Muscle of leg (tissue), 11 donors: Measurements from ENCODE around the gene TMEM14B. TPM values are rescaled to one million over a fixed set of nuclear protein-coding genes. Genes with fewer than 3 reads are reported as not detected.

Source experiments
- DNase-seq: peaks from one replicate; pipeline ENCODE4 v3.0.0; 2013
- H3K27ac ChIP-seq: one replicate; pipeline ENCODE4 v1.5.1; 2013; ENCODE audit warnings: mild to moderate bottlenecking, low read length, control low read depth
- H3K27me3 ChIP-seq: one replicate; pipeline ENCODE4 v1.6.1; 2013; ENCODE audit warnings: low read length; ENCODE audit not compliant: control insufficient read depth, insufficient read depth
- H3K36me3 ChIP-seq: one replicate; pipeline ENCODE4 v1.6.1; 2013; ENCODE audit warnings: low read length; ENCODE audit not compliant: control insufficient read depth, insufficient read depth
- H3K4me1 ChIP-seq: one replicate; pipeline ENCODE4 v1.6.1; 2013; ENCODE audit warnings: low read length; ENCODE audit not compliant: control insufficient read depth, insufficient read depth
- H3K4me3 ChIP-seq: one replicate; pipeline ENCODE4 v1.5.1; 2013; ENCODE audit warnings: low read length, control low read depth
- H3K9me3 ChIP-seq: replicated peaks from 2 replicates; pipeline ENCODE4 v1.6.1; 2013; ENCODE audit warnings: low read depth, low read length; ENCODE audit not compliant: control insufficient read depth
- WGBS: methylation state at CpG from one replicate; pipeline ENCODE4 v1.1.5; 2013; ENCODE audit warnings: missing lambda C conversion rate; ENCODE audit not compliant: insufficient coverage; 5-methylcytosine and 5-hydroxymethylcytosine counted together
- polyA plus RNA-seq, 8 donors: library from polyadenylated mRNA; unstranded; fragments of 120-200 nt; gene quantifications; one replicate each; pipeline versions ENCODE4 v1.2.1 to v1.2.3, GENCODE V29; 2013; ENCODE audit warnings: inconsistent platforms in 1 of 8, low replicate concordance in 1 of 8; ENCODE audit not compliant: insufficient read length in 8 of 8, insufficient read depth in 1 of 8
- total RNA-seq: library from RNA; stranded (reverse); fragments of 120-200 nt; gene quantifications from one replicate; pipeline ENCODE4 v1.2.4, GENCODE V29; 2013

TMEM14B gene
- total and polyA plus RNA-seq, 9 donors, result 61.4 to 74.1 (median 69.3) TPM

GRCh38 chr6:10769419-10769818 is 21.8 kb downstream of the TMEM14B start:
- H3K27ac ChIP-seq, result no peak overlapping the region
- H3K27me3 ChIP-seq, result no peaks in the 10 kb centered on the region
- no peaks in the 10 kb centered on the region for H3K9me3 ChIP-seq
- no CpG with 5 or more reads among the region's 3 CpGs for WGBS
- no peak for DNase-seq
- no peak overlapping the region for H3K4me3 ChIP-seq
- no peaks in the 10 kb centered on the region for H3K4me1 ChIP-seq
- peaks cover 10% of the 10 kb centered on the region for H3K36me3 ChIP-seq

- peaks cover 13% of the 10 kb centered on the region for H3K36me3 ChIP-seq
- no peak for DNase-seq
- WGBS, result 56% methylated on average over 11 of the region's 12 CpGs
- no peaks in the 10 kb centered on the region for H3K4me1 ChIP-seq
- no peak overlapping the region for H3K27ac ChIP-seq
- no peaks in the 10 kb centered on the region for H3K27me3 ChIP-seq
- H3K4me3 ChIP-seq, result no peak overlapping the region
- H3K9me3 ChIP-seq, result no peaks in the 10 kb centered on the region
Observed at GRCh38 chr6:10771371-10771894, 23.8 kb downstream of the TMEM14B start.

GRCh38 chr6:10778230-10778629 is 30.6 kb downstream of the TMEM14B start:
- Histone ChIP-seq H3K4me1 (no peaks in the 10 kb centered on the region), H3K27ac (no peak overlapping the region), H3K27me3 (no peaks in the 10 kb centered on the region), H3K4me3 (no peak overlapping the region), H3K36me3 (peaks cover 5% of the 10 kb centered on the region), H3K9me3 (no peaks in the 10 kb centered on the region)
- 100% methylated on average over 1 of the region's 3 CpGs for WGBS
- DNase-seq, result no peak

- no peak for DNase-seq
- 83% methylated on average over 5 of the region's 8 CpGs for WGBS
- Histone ChIP-seq H3K27ac (no peak overlapping the region), H3K27me3 (no peaks in the 10 kb centered on the region), H3K9me3 (no peaks in the 10 kb centered on the region), H3K4me3 (no peak overlapping the region), H3K4me1 (no peaks in the 10 kb centered on the region), H3K36me3 (peaks cover 7% of the 10 kb centered on the region)
Observed at GRCh38 chr6:10779076-10779475, 31.5 kb downstream of the TMEM14B start.

- Histone ChIP-seq H3K9me3 (no peaks in the 10 kb centered on the region), H3K36me3 (peaks cover 5% of the 10 kb centered on the region), H3K27me3 (no peaks in the 10 kb centered on the region), H3K4me1 (no peaks in the 10 kb centered on the region), H3K27ac (no peak overlapping the region), H3K4me3 (no peak overlapping the region)
- WGBS, result 100% methylated on average over 2 of the region's 5 CpGs
- no peak for DNase-seq
Observed at GRCh38 chr6:10791673-10792072, 44.1 kb downstream of the TMEM14B start.

- H3K9me3 ChIP-seq, result no peaks in the 10 kb centered on the region
- H3K4me1 ChIP-seq, result no peaks in the 10 kb centered on the region
- H3K4me3 ChIP-seq, result no peak overlapping the region
- 80% methylated on average over 1 of the region's 5 CpGs for WGBS
- no peaks in the 10 kb centered on the region for H3K27me3 ChIP-seq
- no peak overlapping the region for H3K27ac ChIP-seq
- H3K36me3 ChIP-seq, result peaks cover 5% of the 10 kb centered on the region
- DNase-seq, result no peak
Observed at GRCh38 chr6:10792101-10792500, 44.5 kb downstream of the TMEM14B start.

- H3K4me3 ChIP-seq, result no peak overlapping the region
- 100% methylated on average over 1 of the region's 3 CpGs for WGBS
Observed at GRCh38 chr6:10793035-10793434, 45.4 kb downstream of the TMEM14B start.

GRCh38 chr6:10793695-10794094 is 46.1 kb downstream of the TMEM14B start:
- no peak overlapping the region for H3K27ac ChIP-seq
- H3K9me3 ChIP-seq, result no peaks in the 10 kb centered on the region
- no peaks in the 10 kb centered on the region for H3K4me1 ChIP-seq
- DNase-seq, result no peak
- peaks cover 5% of the 10 kb centered on the region for H3K36me3 ChIP-seq
- no peaks in the 10 kb centered on the region for H3K27me3 ChIP-seq
- H3K4me3 ChIP-seq, result no peak overlapping the region
- 100% methylated on average over 3 of the region's 6 CpGs for WGBS

More at GRCh38 chr6:10793035-10793434, 45.4 kb downstream of the TMEM14B start:
- no peak for DNase-seq
- Histone ChIP-seq H3K36me3 (peaks cover 5% of the 10 kb centered on the region), H3K27me3 (no peaks in the 10 kb centered on the region), H3K4me1 (no peaks in the 10 kb centered on the region), H3K9me3 (no peaks in the 10 kb centered on the region), H3K27ac (no peak overlapping the region)

- H3K36me3 ChIP-seq, result peaks cover 5% of the 10 kb centered on the region
- no peak for DNase-seq
- H3K27ac ChIP-seq, result no peak overlapping the region
- no peaks in the 10 kb centered on the region for H3K4me1 ChIP-seq
- H3K9me3 ChIP-seq, result no peaks in the 10 kb centered on the region
- no peaks in the 10 kb centered on the region for H3K27me3 ChIP-seq
- no peak overlapping the region for H3K4me3 ChIP-seq
- no CpG with 5 or more reads among the region's 3 CpGs for WGBS
Observed at GRCh38 chr6:10794239-10794638, 46.6 kb downstream of the TMEM14B start.

- no peaks in the 10 kb centered on the region for H3K4me1 ChIP-seq
- WGBS, result 87% methylated on average over 2 of the region's 3 CpGs
- DNase-seq, result no peak
- H3K4me3 ChIP-seq, result no peak overlapping the region
- no peaks in the 10 kb centered on the region for H3K9me3 ChIP-seq
- H3K27me3 ChIP-seq, result no peaks in the 10 kb centered on the region
- H3K36me3 ChIP-seq, result no peaks in the 10 kb centered on the region
- no peak overlapping the region for H3K27ac ChIP-seq
Observed at GRCh38 chr6:10800810-10801209, 53.2 kb downstream of the TMEM14B start.
